Gastrocnemius medialis (tissue), 4 donors: ENCODE measurements around the gene ROBO1. TPM values are rescaled to one million over a fixed set of nuclear protein-coding genes. Genes with fewer than 3 reads are reported as not detected.

ENCODE experiments used
- ATAC-seq, 2 donors: fragments of 150-250 bp; one replicate each; pipeline ENCODE4 v1.9.1; 2016
- DNase-seq, 2 donors: peaks; one replicate each; pipeline ENCODE4 v3.0.0-alpha.2; 2019
- H3K27ac ChIP-seq, 4 donors: fragments of 200-600 bp; sonication (generic); 1 replicate in 1 of 4; 2 replicates in 3 of 4; pipeline ENCODE4 v1.5.1; 2016 to 2018; ENCODE audit warnings: mild to moderate bottlenecking in 2 of 4, moderate library complexity in 1 of 4
- H3K27me3 ChIP-seq, 3 donors: fragments of 200-600 bp; sonication (generic) in 2 of 3; 1 replicate in 1 of 3; 2 replicates in 2 of 3; pipeline versions ENCODE4 v1.5.1 to v1.6.0; 2016 to 2019; ENCODE audit warnings: mild to moderate bottlenecking in 1 of 3, moderate library complexity in 1 of 3
- H3K36me3 ChIP-seq, 2 donors: fragments of 200-600 bp; sonication (generic) in 1 of 2; one replicate each; pipeline ENCODE4 v1.5.1; 2017 to 2018
- H3K4me1 ChIP-seq, 2 donors: fragments of 200-600 bp; sonication (generic) in 1 of 2; one replicate each; pipeline ENCODE4 v1.5.1; 2016 to 2017; ENCODE audit warnings: mild to moderate bottlenecking in 2 of 2
- H3K4me3 ChIP-seq, 4 donors: fragments of 200-600 bp; sonication (generic) in 3 of 4; 1 replicate in 1 of 4; 2 replicates in 3 of 4; pipeline ENCODE4 v1.5.1; 2016 to 2019; ENCODE audit warnings: mild to moderate bottlenecking in 2 of 4
- H3K9me3 ChIP-seq, 3 donors: fragments of 200-600 bp; sonication (generic) in 2 of 3; 1 replicate in 1 of 3; 2 replicates in 2 of 3; pipeline ENCODE4 v1.5.1; 2016 to 2019
- CTCF ChIP-seq, 5 experiments: fragments of 450-650 bp in 3 of 5; fragments of 200-600 bp in 2 of 5; sonication (generic) in 2 of 5; IDR thresholded peaks in 4 of 5; conservative IDR thresholded peaks in 1 of 5; 1 replicate in 4 of 5; 2 replicates in 1 of 5; pipeline ENCODE4 v1.5.1; 2016 to 2019; ENCODE audit warnings: antibody characterized with exemption in 5 of 5, mild to moderate bottlenecking in 3 of 5, moderate library complexity in 3 of 5
- POLR2A ChIP-seq, 2 donors: fragments of 450-650 bp; IDR thresholded peaks; one replicate each; pipeline ENCODE4 v1.6.1; 2017; ENCODE audit warnings: antibody characterized with exemption in 2 of 2, mild to moderate bottlenecking in 2 of 2, moderate library complexity in 2 of 2
- in situ Hi-C, 4 donors: fragments of 200-750 bp; cut with MboI; loops; one replicate each; pipeline versions ENCODE4 v1.15.0 to v1.8.0; 2017; ENCODE audit warnings: low sequenced_read_pairs in 4 of 4
- intact Hi-C: fragments of 100-400 bp; cut with DNase I; formaldehyde crosslinking; loops from one replicate; pipeline ENCODE4 v1.15.1; 2023; ENCODE audit warnings: low total_unique reads
- total RNA-seq, 4 donors: library from RNA; depleted of rRNA; stranded (reverse); fragments of >200 nt; gene quantifications; one replicate each; pipeline versions ENCODE4 v1.1.0 to v1.2.3, GENCODE V29; 2016

ROBO1 gene
- total RNA-seq, 4 donors from 2014 or later, result 4.2 to 16.0 (median 9.5) TPM

GRCh38 chr3:79200456-79200855 is 567.3 kb downstream of the ROBO1 start:
- no peak for ATAC-seq
- no peak overlapping the region for H3K27ac ChIP-seq
- H3K4me3 ChIP-seq, result no peak overlapping the region
- no peaks in the 10 kb centered on the region for H3K36me3 ChIP-seq
- intact Hi-C loops, result no loop called here
- in situ Hi-C loops, result no loop called here
- H3K9me3 ChIP-seq, result no peaks in the 10 kb centered on the region
- DNase-seq, result no peak
- TF ChIP-seq POLR2A (IDR thresholded peaks at IDR 0.05), result no peak
- TF ChIP-seq CTCF (IDR thresholded peaks at IDR 0.05 in 4 of 5, conservative IDR thresholded peaks at IDR 0.05 in 1 of 5), result no peak
- no peaks in the 10 kb centered on the region for H3K27me3 ChIP-seq
- no peaks in the 10 kb centered on the region for H3K4me1 ChIP-seq

- TF ChIP-seq POLR2A (IDR thresholded peaks at IDR 0.05) (no peak), CTCF (IDR thresholded peaks at IDR 0.05 in 4 of 5, conservative IDR thresholded peaks at IDR 0.05 in 1 of 5) (no peak)
- intact Hi-C loops, result no loop called here
- Histone ChIP-seq H3K36me3 (no peaks in the 10 kb centered on the region), H3K4me3 (no peak overlapping the region), H3K27me3 (no peaks in the 10 kb centered on the region), H3K27ac (no peak overlapping the region), H3K9me3 (no peaks in the 10 kb centered on the region), H3K4me1 (no peaks in the 10 kb centered on the region)
- no peak for ATAC-seq
- DNase-seq, result no peak
- in situ Hi-C loops, result no loop called here
Observed at GRCh38 chr3:79199966-79200365, 567.8 kb downstream of the ROBO1 start.

GRCh38 chr3:79187426-79187825 is 580.4 kb downstream of the ROBO1 start:
- Histone ChIP-seq H3K9me3 (no peaks in the 10 kb centered on the region), H3K4me1 (no peaks in the 10 kb centered on the region), H3K27me3 (no peaks in the 10 kb centered on the region), H3K4me3 (no peak overlapping the region), H3K36me3 (no peaks in the 10 kb centered on the region), H3K27ac (no peak overlapping the region)
- no peak for DNase-seq
- ATAC-seq, result no peak
- intact Hi-C loops (no loop called here), in situ Hi-C loops (no loop called here)
- TF ChIP-seq POLR2A (IDR thresholded peaks at IDR 0.05) (no peak), CTCF (IDR thresholded peaks at IDR 0.05 in 4 of 5, conservative IDR thresholded peaks at IDR 0.05 in 1 of 5) (no peak)

- intact Hi-C loops, result no loop called here
- TF ChIP-seq CTCF (IDR thresholded peaks at IDR 0.05 in 4 of 5, conservative IDR thresholded peaks at IDR 0.05 in 1 of 5), result no peak
- no peak for TF ChIP-seq POLR2A (IDR thresholded peaks at IDR 0.05)
- DNase-seq (no peak), ATAC-seq (no peak)
- Histone ChIP-seq H3K27ac (no peak overlapping the region), H3K4me3 (no peak overlapping the region), H3K4me1 (no peaks in the 10 kb centered on the region), H3K9me3 (no peaks in the 10 kb centered on the region), H3K36me3 (no peaks in the 10 kb centered on the region), H3K27me3 (no peaks in the 10 kb centered on the region)
- in situ Hi-C loops, result no loop called here
Observed at GRCh38 chr3:79184251-79184650, 583.5 kb downstream of the ROBO1 start.

GRCh38 chr3:79183496-79183895 is 584.3 kb downstream of the ROBO1 start:
- in situ Hi-C loops (no loop called here), intact Hi-C loops (no loop called here)
- no peak overlapping the region for H3K27ac ChIP-seq
- H3K27me3 ChIP-seq, result no peaks in the 10 kb centered on the region
- no peak overlapping the region for H3K4me3 ChIP-seq
- ATAC-seq (no peak), DNase-seq (no peak)
- H3K9me3 ChIP-seq, result no peaks in the 10 kb centered on the region
- TF ChIP-seq POLR2A (IDR thresholded peaks at IDR 0.05), result no peak
- no peak for TF ChIP-seq CTCF (IDR thresholded peaks at IDR 0.05 in 4 of 5, conservative IDR thresholded peaks at IDR 0.05 in 1 of 5)
- H3K36me3 ChIP-seq, result no peaks in the 10 kb centered on the region
- no peaks in the 10 kb centered on the region for H3K4me1 ChIP-seq
